ENCODE data around the gene SLX4.

GRCh38 chr16:3566990-3567389 is 44.4 kb downstream of the SLX4 start:
- TF ChIP-seq POLR2AphosphoS5 (IDR thresholded peaks at IDR 0.05; ENCODE audit: borderline replicate concordance, low read depth, low read length) (no peak), EZH2 (IDR thresholded peaks at IDR 0.05) (no peak), FOXP2 (optimal IDR thresholded peaks at IDR 0.05; ENCODE audit: control extremely low read depth, extremely low read length, insufficient read depth) (no peak)
